ENCODE measurements around the gene FAM169A. TPM values are rescaled to one million over a fixed set of nuclear protein-coding genes. Genes with fewer than 3 reads are reported as not detected.

Gene FAM169A
- total and polyA plus RNA-seq, 2 experiments from 2014 or later: 16.9 to 97.7 TPM

- no peak for ATAC-seq
- no peak overlapping the region for H2AFZ ChIP-seq
- peaks cover under 1% of the 10 kb centered on the region; the same call in 1 of the 2 replicates for H3F3A ChIP-seq (replicated peaks; ENCODE audit: low read depth)
- H3K4me1 ChIP-seq (ENCODE audit: insufficient read depth): peaks cover 18% of the 10 kb centered on the region
- no peaks in the 10 kb centered on the region; the same call in 2 of the 3 replicates for H3K9me3 Mint-ChIP-seq
- TF ChIP-seq JUNB (IDR thresholded peaks at IDR 0.05; ENCODE audit: unreplicated experiment) (no peak), EZH2 (IDR thresholded peaks at IDR 0.05; ENCODE audit: low read depth, unreplicated experiment) (no peak), REST (IDR thresholded peaks at IDR 0.05; ENCODE audit: unreplicated experiment) (no peak), ZNF331 (CRISPR knock-in tag; IDR thresholded peaks at IDR 0.05; ENCODE audit: low read depth) (no peak), NANOG (IDR thresholded peaks at IDR 0.05; ENCODE audit: borderline replicate concordance) (no peak), ZNF462 (CRISPR knock-in tag; IDR thresholded peaks at IDR 0.05) (no peak), ETS1 (IDR thresholded peaks at IDR 0.05) (no peak), CREB1 (CRISPR knock-in tag; IDR thresholded peaks at IDR 0.05; ENCODE audit: low read depth) (no peak), EZH2phosphoT487 (IDR thresholded peaks at IDR 0.05; ENCODE audit: unreplicated experiment) (no peak), CTCF (conservative IDR thresholded peaks at IDR 0.05; ENCODE audit: low read depth in 2 of 2) (no peak), STAT1 (IDR thresholded peaks at IDR 0.05; ENCODE audit: unreplicated experiment) (no peak), POLR2AphosphoS5 (IDR thresholded peaks at IDR 0.05; ENCODE audit: low read depth) (no peak), ZNF114 (CRISPR knock-in tag; IDR thresholded peaks at IDR 0.05) (no peak)
- H3K9me2 ChIP-seq (ENCODE audit: insufficient read depth): no peaks in the 10 kb centered on the region
- H3K4me2 ChIP-seq: no peak overlapping the region
- H3K36me3 Mint-ChIP-seq (ENCODE audit: low read depth): peaks cover 64% of the 10 kb centered on the region
- 0 out of 2 replicates have a peak, but pooled peaks cover 4% of the 10 kb centered on the region for H4K20me1 ChIP-seq (replicated peaks; ENCODE audit: insufficient read depth)
- H3K27me3 Mint-ChIP-seq (ENCODE audit: insufficient read depth, low read depth, poor library complexity): peaks cover 3% of the 10 kb centered on the region
- no peak overlapping the region for H3K4me3 ChIP-seq
- peaks cover 6% of the 10 kb centered on the region; the same call in 1 of the 2 replicates for H3K36me3 ChIP-seq (ENCODE audit: insufficient read depth)
- peak overlapping the region; percentile 31; the same call in 1 of the 2 replicates for H3K27ac Mint-ChIP-seq
- no peak for DNase-seq (ENCODE audit: low spot score)
- no peaks in the 10 kb centered on the region for H3K27me3 ChIP-seq (ENCODE audit: insufficient read depth)
- peaks cover 46% of the 10 kb centered on the region for H3K4me1 Mint-ChIP-seq
- H3K27ac ChIP-seq (ENCODE audit: low read depth): peak overlapping the region; percentile 51
- H3K79me2 ChIP-seq (replicated peaks; ENCODE audit: insufficient read depth): peaks cover 89% of the 10 kb centered on the region
- no peak overlapping the region for H3K4me3 Mint-ChIP-seq
Observed at GRCh38 chr5:74810915-74811314, 55.3 kb downstream of the FAM169A start.

Measured in GM23338 (cell line).